ENCODE data around the gene SIK2. TPM values are rescaled to one million over a fixed set of nuclear protein-coding genes. Genes with fewer than 3 reads are reported as not detected.

Gene SIK2
- polyA plus RNA-seq, 1 experiment = 23.4 TPM

- no peak for DNase-seq (ENCODE audit: low read depth, low spot score)
- no peak overlapping the region for H3K4me3 ChIP-seq (ENCODE audit: low read depth, low read length)
- no peak overlapping the region for H3K27ac ChIP-seq (ENCODE audit: low read depth, low read length)
- no peaks in the 10 kb centered on the region for H3K9me3 ChIP-seq (ENCODE audit: control insufficient read depth, insufficient read depth, low read length)
- ChIA-PET CTCF (interaction anchor here (0.6 to 1.4 kb wide), 2 partner anchors 120 to 571 kb away, joined by 3 to 6 read pairs; no protein-coding TSS in a partner anchor), POLR2A (no interaction called here)
- no peak for TF ChIP-seq CTCF (IDR thresholded peaks at IDR 0.05; ENCODE audit: low read depth, low read length)
- no peaks in the 10 kb centered on the region for H3K27me3 ChIP-seq (ENCODE audit: control insufficient read depth, insufficient read depth, low read length)
Observed at GRCh38 chr11:111575740-111576139, 26.5 kb upstream of the SIK2 start.

DNA sequence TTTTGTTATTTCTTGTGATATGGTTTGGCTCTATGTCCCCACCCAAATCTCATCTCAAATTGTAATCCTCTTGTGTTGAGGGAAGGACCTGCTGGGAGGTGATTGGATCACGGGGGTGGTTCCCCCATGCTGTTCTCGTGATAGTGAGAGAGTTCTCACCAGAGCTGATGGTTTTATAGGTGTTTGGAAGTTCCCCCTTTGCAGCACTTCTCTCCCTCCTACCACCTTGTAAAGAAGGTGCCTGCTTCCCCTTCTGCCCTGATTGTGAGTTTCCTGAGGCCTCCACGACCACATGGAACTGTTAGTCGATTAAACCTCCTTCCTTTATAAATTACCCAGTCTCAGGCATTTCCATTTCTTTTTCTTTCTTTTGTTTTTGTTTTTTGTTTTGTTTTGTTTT, 24.4 kb upstream of the SIK2 start:
- ChIA-PET CTCF (no interaction called here), POLR2A (no interaction called here)
- H3K27ac ChIP-seq (ENCODE audit: low read depth, low read length) = no peak overlapping the region
- no peak overlapping the region for H3K4me3 ChIP-seq (ENCODE audit: low read depth, low read length)
- no peaks in the 10 kb centered on the region for H3K27me3 ChIP-seq (ENCODE audit: control insufficient read depth, insufficient read depth, low read length)
- no peak for DNase-seq (ENCODE audit: low read depth, low spot score)
- no peak for TF ChIP-seq CTCF (IDR thresholded peaks at IDR 0.05; ENCODE audit: low read depth, low read length)
- no peaks in the 10 kb centered on the region for H3K9me3 ChIP-seq (ENCODE audit: control insufficient read depth, insufficient read depth, low read length)

DNA sequence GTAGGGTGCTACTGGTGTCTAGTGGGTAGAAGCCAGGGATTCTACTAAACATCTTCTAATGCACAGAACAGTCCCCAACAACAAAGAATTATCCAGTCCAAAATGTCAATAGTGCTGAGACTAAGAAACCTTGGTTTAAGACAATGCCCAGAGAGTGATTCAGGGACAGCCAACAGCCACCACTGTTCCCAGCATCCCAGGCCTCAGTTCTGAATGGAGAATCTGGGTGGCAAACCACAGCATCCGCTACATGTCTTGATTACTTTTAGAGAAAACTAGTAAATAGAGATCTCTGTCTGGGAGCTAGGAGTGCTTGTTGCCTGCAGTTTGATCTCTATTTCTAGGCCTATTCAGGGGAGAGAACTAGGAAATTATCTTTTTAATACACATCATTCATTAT, 20.9 kb upstream of the SIK2 start:
- Histone ChIP-seq H3K9me3 (ENCODE audit: control insufficient read depth, insufficient read depth, low read length) (no peaks in the 10 kb centered on the region), H3K27me3 (ENCODE audit: control insufficient read depth, insufficient read depth, low read length) (no peaks in the 10 kb centered on the region), H3K27ac (ENCODE audit: low read depth, low read length) (no peak overlapping the region), H3K4me3 (ENCODE audit: low read depth, low read length) (no peak overlapping the region)
- ChIA-PET CTCF (no interaction called here), POLR2A (no interaction called here)
- DNase-seq (ENCODE audit: low read depth, low spot score) = no peak
- TF ChIP-seq CTCF (IDR thresholded peaks at IDR 0.05; ENCODE audit: low read depth, low read length) = no peak

GRCh38 chr11:111582163-111582562, 20.1 kb upstream of the SIK2 start:
- no peak overlapping the region for H3K27ac ChIP-seq (ENCODE audit: low read depth, low read length)
- TF ChIP-seq CTCF (IDR thresholded peaks at IDR 0.05; ENCODE audit: low read depth, low read length) = no peak

DNA sequence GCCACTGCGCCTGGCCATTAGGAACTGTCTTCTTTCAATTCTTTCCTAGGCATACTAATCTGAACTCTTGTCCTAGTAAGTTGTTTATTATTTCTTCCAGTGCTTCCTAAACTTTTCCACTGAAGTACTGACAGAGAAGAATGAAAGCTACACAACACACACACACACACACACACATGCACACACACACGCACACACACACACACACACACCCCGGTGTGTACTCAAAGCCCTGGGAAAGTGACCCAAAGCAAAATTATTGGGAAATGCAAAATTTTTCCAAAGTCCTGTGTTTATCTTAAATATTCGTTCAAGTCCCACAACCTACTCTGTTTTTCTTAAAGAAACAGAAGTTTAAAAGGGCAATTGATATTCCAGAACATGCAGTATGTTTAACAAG, 19.4 kb upstream of the SIK2 start:
- no peak for DNase-seq (ENCODE audit: low read depth, low spot score)
- Histone ChIP-seq H3K4me3 (ENCODE audit: low read depth, low read length) (no peak overlapping the region), H3K9me3 (ENCODE audit: control insufficient read depth, insufficient read depth, low read length) (peaks cover 1% of the 10 kb centered on the region; the same call in 1 of the 2 replicates), H3K27ac (ENCODE audit: low read depth, low read length) (no peak overlapping the region), H3K27me3 (ENCODE audit: control insufficient read depth, insufficient read depth, low read length) (no peaks in the 10 kb centered on the region)
- POLR2A ChIA-PET = interaction anchor here (0.5 kb wide), 1 partner anchor 154 kb away, joined by 4 read pairs; no protein-coding TSS in a partner anchor
- no peak for TF ChIP-seq CTCF (IDR thresholded peaks at IDR 0.05; ENCODE audit: low read depth, low read length)
- CTCF ChIA-PET = interaction anchor here (0.7 to 0.9 kb wide), 2 partner anchors 259 to 360 kb away, joined by 3 read pairs; no protein-coding TSS in a partner anchor

More at GRCh38 chr11:111582163-111582562, 20.1 kb upstream of the SIK2 start:
- ChIA-PET POLR2A (interaction anchor here (0.5 kb wide), 1 partner anchor 155 kb away, joined by 4 read pairs; no protein-coding TSS in a partner anchor), CTCF (interaction anchor here (0.6 to 0.7 kb wide), 2 partner anchors 22 to 260 kb away, joined by 3 read pairs; no protein-coding TSS in a partner anchor)
- Histone ChIP-seq H3K27me3 (ENCODE audit: control insufficient read depth, insufficient read depth, low read length) (no peaks in the 10 kb centered on the region), H3K4me3 (ENCODE audit: low read depth, low read length) (no peak overlapping the region), H3K9me3 (ENCODE audit: control insufficient read depth, insufficient read depth, low read length) (no peaks in the 10 kb centered on the region)
- DNase-seq (ENCODE audit: low read depth, low spot score) = no peak
